ENCODE measurements around the gene GLP1R. TPM values are rescaled to one million over a fixed set of nuclear protein-coding genes. Genes with fewer than 3 reads are reported as not detected.
"Not testable (repeated sequence)": the region's sequence is repeated elsewhere in the genome, so short reads cannot be mapped to it uniquely, and the experiment has no call there.

Gene GLP1R
- total RNA-seq, 1 experiment from 2014 or later = 0.85 TPM

DNA sequence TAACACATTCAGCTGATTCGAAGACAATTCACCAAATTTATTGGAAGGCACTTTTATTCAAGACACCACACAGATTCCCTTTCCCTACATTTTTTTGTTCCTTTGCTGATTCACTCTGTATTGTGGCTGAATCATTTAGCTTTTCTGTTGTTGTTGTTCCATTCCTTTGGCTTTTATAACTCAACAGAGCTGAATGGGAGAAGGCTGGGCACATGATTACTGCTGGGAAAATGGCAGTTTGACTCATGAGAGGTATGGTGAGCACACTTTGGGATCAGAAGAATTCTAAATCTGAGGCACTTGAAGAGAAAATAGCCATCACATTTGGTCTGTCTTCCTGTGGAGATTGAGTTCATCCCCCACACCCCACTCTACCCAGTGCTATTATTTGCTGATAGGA, 82.1 kb downstream of the GLP1R start:
- Histone ChIP-seq H2AK5ac (ENCODE audit: insufficient read length, low read length) (no peak overlapping the region), H2AFZ (ENCODE audit: low read length) (no peak overlapping the region), H3K9me3 (ENCODE audit: control insufficient read depth, low read depth, low read length) (no peaks in the 10 kb centered on the region), H3K18ac (ENCODE audit: insufficient read length, low read depth, low read length) (no peak overlapping the region), H4K5ac (ENCODE audit: insufficient read length, low read depth, low read length) (no peak overlapping the region), H3K27me3 (ENCODE audit: insufficient read depth, low read length) (no peaks in the 10 kb centered on the region), H2BK120ac (ENCODE audit: low read depth, low read length, poor library complexity, severe bottlenecking) (no peak overlapping the region), H3K4me2 (ENCODE audit: insufficient read depth, insufficient read length, low read length) (no peak overlapping the region), H4K91ac (ENCODE audit: insufficient read length, low read depth, low read length) (no peak overlapping the region), H4K8ac (replicated peaks; ENCODE audit: insufficient read length, low read depth, low read length) (no peak overlapping the region), H3K4ac (ENCODE audit: low read depth, low read length) (no peak overlapping the region), H2BK12ac (ENCODE audit: insufficient read length, low read depth, low read length) (no peak overlapping the region), H3K79me1 (ENCODE audit: insufficient read depth, low read depth, low read length, poor library complexity, severe bottlenecking) (no peaks in the 10 kb centered on the region), H2BK15ac (ENCODE audit: low read depth, low read length) (no peak overlapping the region), H2BK5ac (ENCODE audit: insufficient read length, low read length) (no peak overlapping the region), H2BK20ac (ENCODE audit: low read depth, low read length, poor library complexity, severe bottlenecking) (no peak overlapping the region), H3K27ac (ENCODE audit: insufficient read length, low read depth, low read length) (no peak overlapping the region), H3K14ac (ENCODE audit: insufficient read depth, low read length) (no peak overlapping the region), H3K56ac (ENCODE audit: insufficient read length, low read depth, low read length) (no peak overlapping the region), H3K23ac (ENCODE audit: insufficient read length, low read depth, low read length) (no peak overlapping the region), H3K9ac (ENCODE audit: extremely low read depth, insufficient read length, low read length) (no peak overlapping the region), H3K79me2 (ENCODE audit: insufficient read depth, low read length) (no peaks in the 10 kb centered on the region), H3K23me2 (ENCODE audit: insufficient read length, low read depth, low read length, poor library complexity, severe bottlenecking) (no peaks in the 10 kb centered on the region), H3T11ph (ENCODE audit: low read length) (no peak overlapping the region), H4K20me1 (ENCODE audit: control insufficient read depth, insufficient read depth, insufficient read length) (no peaks in the 10 kb centered on the region), H3K4me1 (ENCODE audit: insufficient read depth, low read length) (peaks cover 2% of the 10 kb centered on the region; the same call in 1 of the 2 replicates)
- DNase-seq = no peak
- H3K9me3 Mint-ChIP-seq = peaks cover 0 to 2% of the 10 kb centered on the region in 2 experiments; a peak in 2 of 5 replicates
- no CpG with 5 or more reads among the region's 1 CpG for WGBS (ENCODE audit: extremely low coverage, insufficient read length, low lambda C conversion rate)
- peaks cover 4% of the 10 kb centered on the region for H3K27me3 Mint-ChIP-seq (ENCODE audit: low read depth)
- H3K4me1 Mint-ChIP-seq = peaks cover 8 to 15% of the 10 kb centered on the region in 2 experiments; a peak in 3 of 4 replicates
- TF ChIP-seq, protein P1, sequence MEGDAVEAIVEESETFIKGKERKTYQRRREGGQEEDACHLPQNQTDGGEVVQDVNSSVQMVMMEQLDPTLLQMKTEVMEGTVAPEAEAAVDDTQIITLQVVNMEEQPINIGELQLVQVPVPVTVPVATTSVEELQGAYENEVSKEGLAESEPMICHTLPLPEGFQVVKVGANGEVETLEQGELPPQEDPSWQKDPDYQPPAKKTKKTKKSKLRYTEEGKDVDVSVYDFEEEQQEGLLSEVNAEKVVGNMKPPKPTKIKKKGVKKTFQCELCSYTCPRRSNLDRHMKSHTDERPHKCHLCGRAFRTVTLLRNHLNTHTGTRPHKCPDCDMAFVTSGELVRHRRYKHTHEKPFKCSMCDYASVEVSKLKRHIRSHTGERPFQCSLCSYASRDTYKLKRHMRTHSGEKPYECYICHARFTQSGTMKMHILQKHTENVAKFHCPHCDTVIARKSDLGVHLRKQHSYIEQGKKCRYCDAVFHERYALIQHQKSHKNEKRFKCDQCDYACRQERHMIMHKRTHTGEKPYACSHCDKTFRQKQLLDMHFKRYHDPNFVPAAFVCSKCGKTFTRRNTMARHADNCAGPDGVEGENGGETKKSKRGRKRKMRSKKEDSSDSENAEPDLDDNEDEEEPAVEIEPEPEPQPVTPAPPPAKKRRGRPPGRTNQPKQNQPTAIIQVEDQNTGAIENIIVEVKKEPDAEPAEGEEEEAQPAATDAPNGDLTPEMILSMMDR (conservative IDR thresholded peaks at IDR 0.05) = no peak
- H3K27ac Mint-ChIP-seq = no peak overlapping the region
- no peak overlapping the region for H3K4me3 Mint-ChIP-seq
- no peaks in the 10 kb centered on the region for H3K36me3 Mint-ChIP-seq (ENCODE audit: insufficient read depth in 1 of 3, low read depth in 3 of 3)

DNA sequence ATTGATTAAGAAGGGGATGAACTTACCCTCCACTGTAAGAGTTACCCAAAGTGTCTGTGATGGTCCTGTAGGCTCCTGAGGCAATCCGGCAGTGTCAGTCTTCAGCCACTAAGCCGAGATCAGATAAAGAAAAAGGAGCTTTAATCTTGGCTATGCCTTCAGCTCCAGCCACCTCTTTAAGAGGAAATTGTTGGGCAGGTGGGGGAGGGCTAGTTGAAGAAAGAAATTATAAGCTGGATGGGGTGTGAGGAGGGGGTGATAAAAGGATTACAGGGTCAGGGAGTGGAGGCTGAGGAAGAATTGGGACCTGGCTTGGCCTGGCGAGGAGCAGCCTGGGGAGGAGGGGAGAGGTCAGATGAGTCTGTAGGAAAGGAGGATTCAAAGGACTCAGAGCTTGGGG, 86.2 kb downstream of the GLP1R start:
- H2AFZ ChIP-seq (ENCODE audit: low read length); H3K4me1 ChIP-seq (ENCODE audit: insufficient read depth, low read length); H3K27ac Mint-ChIP-seq; H3K79me1 ChIP-seq (ENCODE audit: insufficient read depth, low read depth, low read length, poor library complexity, severe bottlenecking); H4K91ac ChIP-seq (ENCODE audit: insufficient read length, low read depth, low read length); H3K9me3 ChIP-seq (ENCODE audit: control insufficient read depth, low read depth, low read length); H3K9ac ChIP-seq (ENCODE audit: extremely low read depth, insufficient read length, low read length); H2AK5ac ChIP-seq (ENCODE audit: insufficient read length, low read length); H3K23me2 ChIP-seq (ENCODE audit: insufficient read length, low read depth, low read length, poor library complexity, severe bottlenecking); H3K56ac ChIP-seq (ENCODE audit: insufficient read length, low read depth, low read length); H2BK120ac ChIP-seq (ENCODE audit: low read depth, low read length, poor library complexity, severe bottlenecking); H3K4ac ChIP-seq (ENCODE audit: low read depth, low read length); H3K27ac ChIP-seq (ENCODE audit: insufficient read length, low read depth, low read length); H4K20me1 ChIP-seq (ENCODE audit: control insufficient read depth, insufficient read depth, insufficient read length); H3K18ac ChIP-seq (ENCODE audit: insufficient read length, low read depth, low read length); H2BK15ac ChIP-seq (ENCODE audit: low read depth, low read length); H3K79me2 ChIP-seq (ENCODE audit: insufficient read depth, low read length); H3K36me3 Mint-ChIP-seq (ENCODE audit: insufficient read depth in 1 of 3, low read depth in 3 of 3); H3K27me3 Mint-ChIP-seq (ENCODE audit: low read depth); H4K8ac ChIP-seq (replicated peaks; ENCODE audit: insufficient read length, low read depth, low read length); H3T11ph ChIP-seq (ENCODE audit: low read length); H3K27me3 ChIP-seq (ENCODE audit: insufficient read depth, low read length); H4K5ac ChIP-seq (ENCODE audit: insufficient read length, low read depth, low read length); H3K4me3 Mint-ChIP-seq; H3K4me2 ChIP-seq (ENCODE audit: insufficient read depth, insufficient read length, low read length); H2BK5ac ChIP-seq (ENCODE audit: insufficient read length, low read length); H3K9me3 Mint-ChIP-seq; DNase-seq; H2BK12ac ChIP-seq (ENCODE audit: insufficient read length, low read depth, low read length); H3K14ac ChIP-seq (ENCODE audit: insufficient read depth, low read length); H3K23ac ChIP-seq (ENCODE audit: insufficient read length, low read depth, low read length); H2BK20ac ChIP-seq (ENCODE audit: low read depth, low read length, poor library complexity, severe bottlenecking): not testable (repeated sequence)
- peaks cover 8 to 15% of the 10 kb centered on the region in 2 experiments; a peak in 3 of 4 replicates for H3K4me1 Mint-ChIP-seq
- no CpG with 5 or more reads among the region's 3 CpGs for WGBS (ENCODE audit: extremely low coverage, insufficient read length, low lambda C conversion rate)
